NCI-H2081 treated with DMSO at 0.1 percent for 48 hours (cell line): ENCODE measurements around the gene ADGRA3.
A peak's percentile ranks its signal among the peaks of the same experiment; 100 is the strongest.

Source experiments
- DNase-seq: peaks from one replicate; lab custom pipeline; 2025; lab: John Stamatoyannopoulos, UW

Gene ADGRA3

DNA sequence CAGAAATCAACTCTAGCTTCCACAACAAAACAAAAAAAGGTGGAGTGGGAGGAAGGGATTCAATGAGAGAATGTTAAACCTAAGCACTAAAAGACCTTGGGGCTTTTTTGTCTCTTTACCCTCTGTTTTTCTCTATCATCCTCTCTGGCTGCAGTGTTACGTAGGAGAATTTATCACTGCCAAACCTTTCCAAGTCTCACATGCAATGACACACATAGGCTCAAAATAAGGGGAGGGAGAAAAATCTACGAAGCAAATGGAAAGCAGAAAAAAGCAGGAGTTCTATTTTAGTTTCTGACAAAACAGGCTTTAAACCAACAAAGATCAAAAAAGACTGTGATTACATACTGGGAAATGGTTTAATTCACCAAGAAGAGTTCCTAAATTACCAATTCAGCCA, 152.1 kb downstream of the ADGRA3 start:
- DNase-seq: no peak

DNA sequence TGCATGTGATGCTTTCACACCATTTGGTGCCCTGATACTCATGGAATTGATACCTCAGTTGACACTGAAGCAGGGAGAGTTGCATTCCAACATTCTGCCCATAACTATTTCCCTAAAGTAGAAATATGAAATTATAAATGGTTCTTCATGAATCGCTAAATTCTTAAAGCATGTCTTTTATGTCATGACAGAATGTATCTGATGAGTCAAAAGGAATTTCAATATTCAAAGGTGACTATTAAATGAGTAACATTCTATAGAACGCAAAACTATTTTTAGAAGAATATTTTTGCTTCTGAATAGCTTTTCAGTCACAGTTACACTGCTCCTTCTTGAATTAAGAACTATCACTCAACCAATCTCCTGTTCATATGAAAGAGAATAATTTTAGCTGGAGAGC, 152.8 kb downstream of the ADGRA3 start:
- no peak for DNase-seq

DNA sequence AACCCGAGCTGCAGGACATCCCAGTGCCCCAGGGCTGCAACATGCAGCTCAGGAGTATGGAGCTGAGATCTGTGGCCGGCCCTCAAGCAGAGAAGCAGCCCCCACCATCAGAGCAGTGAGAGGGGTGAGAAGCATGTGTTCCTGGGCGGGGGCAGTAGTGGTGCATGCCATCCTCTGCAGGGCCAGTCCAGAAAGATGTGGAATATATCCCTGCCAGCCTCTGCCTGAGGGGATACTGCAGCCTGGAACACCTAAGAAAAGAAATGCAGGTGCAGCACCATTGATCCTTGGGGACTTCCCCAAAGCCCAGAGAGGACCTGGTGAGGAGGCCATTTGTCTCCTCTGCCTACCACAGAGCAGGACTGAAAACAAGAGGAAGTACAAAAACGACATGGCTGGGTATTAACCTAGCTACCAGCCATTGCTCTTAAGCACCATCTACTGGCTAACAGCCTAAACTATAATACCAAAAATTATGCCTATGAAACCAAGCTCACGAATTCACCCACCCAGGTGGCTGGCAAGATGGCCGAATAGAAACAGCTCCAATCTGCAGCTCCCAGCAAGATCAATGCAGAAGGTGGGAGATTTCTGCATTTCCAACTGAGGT, 158.8 kb downstream of the ADGRA3 start:
- peak; percentile 72 for DNase-seq

DNA sequence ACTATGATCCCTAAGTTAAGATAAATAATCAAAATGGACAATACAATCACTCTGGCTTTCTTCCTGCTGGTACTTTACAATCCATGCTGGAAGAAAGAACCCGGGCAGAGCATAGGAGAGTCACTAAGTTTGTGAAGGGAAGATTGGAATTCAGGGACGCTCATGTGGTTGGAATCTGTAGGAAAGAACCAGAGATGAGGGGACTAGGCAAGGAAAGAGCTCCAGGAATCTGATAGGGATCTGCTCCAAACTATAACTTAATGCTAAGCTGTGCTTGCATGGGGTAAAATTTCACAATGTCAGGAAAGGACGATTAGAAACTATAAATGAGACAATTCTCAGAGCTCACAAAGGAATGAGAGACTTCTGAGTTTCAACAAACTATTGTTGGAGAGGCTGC, 167.5 kb downstream of the ADGRA3 start:
- no peak for DNase-seq

DNA sequence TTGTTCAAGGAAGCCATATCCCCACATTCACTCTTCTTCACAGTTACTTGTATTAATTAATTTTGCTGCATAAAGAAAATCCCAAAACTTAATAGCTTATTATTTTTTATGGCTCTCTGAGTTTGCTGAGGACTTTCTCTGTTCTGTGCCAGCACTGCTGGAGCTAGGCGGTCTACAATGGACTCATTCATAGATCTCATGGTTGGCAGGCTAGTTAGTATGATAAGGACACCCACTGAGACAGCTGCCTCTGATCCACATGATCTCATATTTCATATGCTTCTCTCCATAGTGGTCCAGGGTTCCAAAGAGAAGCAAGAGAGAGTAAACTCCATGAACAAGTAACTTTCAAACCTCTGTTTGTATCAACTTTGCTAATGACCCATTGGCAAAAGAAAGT, 170.2 kb downstream of the ADGRA3 start:
- no peak for DNase-seq

DNA sequence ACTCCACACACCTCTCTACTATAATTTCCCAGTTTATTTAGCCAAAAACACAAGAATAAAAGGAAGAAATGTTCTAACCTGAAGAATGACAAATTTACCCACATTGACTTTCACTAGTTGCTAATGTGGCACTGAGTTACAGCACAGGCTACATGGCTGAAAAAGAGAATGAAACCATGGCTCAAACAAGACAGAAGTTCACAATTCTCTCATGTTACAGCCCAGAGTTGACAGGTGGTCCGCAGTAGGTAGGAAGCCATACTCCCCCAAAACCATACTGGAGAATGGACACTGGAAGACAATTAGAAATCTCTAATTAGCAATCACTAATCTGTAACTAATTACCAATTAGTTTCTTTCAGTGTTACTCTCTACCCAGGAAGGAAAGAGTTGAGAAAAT, 170.8 kb downstream of the ADGRA3 start:
- no peak for DNase-seq

DNA sequence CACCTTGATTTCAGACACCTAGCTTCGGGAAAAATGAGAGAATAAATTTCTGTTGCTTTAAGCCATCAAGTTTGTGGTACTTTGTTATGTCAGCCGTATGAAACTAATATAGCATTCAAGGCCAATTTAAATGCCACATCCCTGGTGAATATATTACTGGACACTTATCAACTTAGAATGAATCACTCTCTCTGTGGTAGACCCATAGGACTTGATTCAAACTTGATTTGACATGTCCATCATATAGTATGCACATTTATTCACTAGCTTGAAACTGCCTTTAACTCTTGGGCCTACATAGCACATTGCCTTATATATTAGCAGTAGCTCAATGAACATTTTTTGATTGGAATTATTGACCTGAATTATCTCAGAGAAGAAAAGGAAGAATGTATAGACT, 172.3 kb downstream of the ADGRA3 start:
- no peak for DNase-seq

DNA sequence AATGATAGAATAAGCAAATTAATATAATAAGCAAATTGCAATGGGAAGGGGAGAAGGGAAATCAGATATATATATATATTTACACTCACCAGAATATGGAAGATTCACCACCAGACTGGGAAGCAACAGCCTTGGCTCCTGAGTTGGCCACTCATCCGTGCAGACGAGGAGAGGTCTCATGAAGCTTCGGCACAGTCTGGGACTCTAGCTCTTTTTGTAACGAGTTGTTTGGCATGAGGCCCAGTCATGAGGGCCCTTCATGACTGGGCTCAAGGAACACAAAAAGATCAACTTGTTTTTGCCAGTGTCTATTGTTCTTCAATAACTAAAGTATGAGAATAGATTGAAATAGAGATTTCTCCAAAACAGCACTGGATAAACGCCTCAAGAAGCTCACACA, 176.4 kb downstream of the ADGRA3 start:
- no peak for DNase-seq

DNA sequence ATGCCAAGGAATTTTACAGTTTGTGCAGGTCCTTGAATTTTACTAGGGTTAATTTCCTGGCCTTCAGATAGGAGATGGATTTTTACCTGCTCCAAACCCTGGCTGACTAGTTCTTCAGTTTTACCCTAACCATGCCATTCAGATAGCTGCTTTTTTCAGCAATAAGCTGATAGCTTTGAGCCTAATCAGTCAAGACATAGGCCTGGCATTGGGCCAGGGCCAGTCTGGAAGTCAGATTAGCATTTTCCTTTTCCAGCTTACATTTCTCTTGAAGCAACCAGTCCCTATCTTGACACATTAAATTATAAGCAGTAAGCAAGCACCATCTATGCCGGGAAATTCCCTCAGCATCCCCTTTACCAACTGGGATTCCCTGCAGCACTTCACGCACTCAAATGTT, 177.1 kb downstream of the ADGRA3 start:
- DNase-seq: no peak
